Measurements from ENCODE around the gene TEN1.
"Not testable (repeated sequence)": the region's sequence is repeated elsewhere in the genome, so short reads cannot be mapped to it uniquely, and the experiment has no call there.

The TEN1 gene

GRCh38 chr17:76024353-76024752, 45.3 kb downstream of the TEN1 start:
- no peak for DNase-seq (ENCODE audit: low read depth in 2 of 2)

- no peak for DNase-seq (ENCODE audit: low read depth in 2 of 2)
Measured at GRCh38 chr17:76025294-76025693, 46.3 kb downstream of the TEN1 start.

- DNase-seq (ENCODE audit: low read depth in 2 of 2) = no peak
Measured at GRCh38 chr17:76026714-76027158, 47.7 kb downstream of the TEN1 start.

- no peak for DNase-seq (ENCODE audit: low read depth in 2 of 2)
Measured at GRCh38 chr17:76027159-76027839, 48.3 kb downstream of the TEN1 start, which contains the start of gene EVPL. EVPL (minus strand) TSS chr17:76027306; CDS start chr17:76027198, 108 bp downstream.

GRCh38 chr17:76032073-76032779, 53.2 kb downstream of the TEN1 start:
- DNase-seq (ENCODE audit: low read depth in 2 of 2) = no peak

GRCh38 chr17:76032780-76033108, 53.7 kb downstream of the TEN1 start:
- DNase-seq (ENCODE audit: low read depth in 2 of 2) = no peak

GRCh38 chr17:76033139-76033538, 54.1 kb downstream of the TEN1 start:
- DNase-seq (ENCODE audit: low read depth in 2 of 2) = no peak

- no peak for DNase-seq (ENCODE audit: low read depth in 2 of 2)
Measured at GRCh38 chr17:76034428-76035350, 55.6 kb downstream of the TEN1 start.

- no peak for DNase-seq (ENCODE audit: low read depth in 2 of 2)
Measured at GRCh38 chr17:76036497-76037261, 57.6 kb downstream of the TEN1 start.

- DNase-seq (ENCODE audit: low read depth in 2 of 2) = no peak
Measured at GRCh38 chr17:76038050-76038449, 59.0 kb downstream of the TEN1 start.

- DNase-seq (ENCODE audit: low read depth in 2 of 2) = no peak
Measured at GRCh38 chr17:76039121-76039520, 60.1 kb downstream of the TEN1 start.

GRCh38 chr17:76040376-76040775, 61.3 kb downstream of the TEN1 start:
- no peak for DNase-seq (ENCODE audit: low read depth in 2 of 2)

- DNase-seq (ENCODE audit: low read depth in 2 of 2) = not testable (repeated sequence)
Measured at GRCh38 chr17:76042868-76043267, 63.8 kb downstream of the TEN1 start.

- not testable (repeated sequence) for DNase-seq (ENCODE audit: low read depth in 2 of 2)
Measured at GRCh38 chr17:76044475-76045007, 65.5 kb downstream of the TEN1 start.

GRCh38 chr17:76046064-76046463, 67.0 kb downstream of the TEN1 start:
- DNase-seq (ENCODE audit: low read depth in 2 of 2) = no peak

GRCh38 chr17:76048025-76048605, 69.1 kb downstream of the TEN1 start:
- no peak for DNase-seq (ENCODE audit: low read depth in 2 of 2)

- no peak for DNase-seq (ENCODE audit: low read depth in 2 of 2)
Measured at GRCh38 chr17:76048711-76049110, 69.7 kb downstream of the TEN1 start.

- no peak for DNase-seq (ENCODE audit: low read depth in 2 of 2)
Measured at GRCh38 chr17:76049239-76049638, 70.2 kb downstream of the TEN1 start.

GRCh38 chr17:76049836-76050537, 70.9 kb downstream of the TEN1 start:
- no peak for DNase-seq (ENCODE audit: low read depth in 2 of 2)

All from activated CD4-positive, alpha-beta T cell treated with anti-CD3 and anti-CD28 coated beads for 24 hours (primary cell).